Activated T-helper 17 cell treated with anti-CD3 and anti-CD28 coated beads, Interleukin-2, amount 50 U/mL, for 72 hours (primary cell): ENCODE results near the gene FBXO15. TPM values are rescaled to one million over a fixed set of nuclear protein-coding genes. Genes with fewer than 3 reads are reported as not detected.

Experiments
- ATAC-seq: fragments of 150-1000 bp; cut with Tn5 transposase; replicated peaks from 2 replicates; pipeline ENCODE4 v1.10.0; 2021; ENCODE audit warnings: mild to moderate bottlenecking, moderate library complexity
- H3K27ac Mint-ChIP-seq: one replicate; pipeline ENCODE4 v1.8.0; 2022; ENCODE audit warnings: mixed read lengths
- H3K27me3 Mint-ChIP-seq: one replicate; pipeline ENCODE4 v1.8.0; 2022; ENCODE audit warnings: mixed read lengths
- H3K36me3 Mint-ChIP-seq: one replicate; pipeline ENCODE4 v1.8.0; 2022; ENCODE audit warnings: low read depth, mild to moderate bottlenecking, mixed read lengths
- H3K4me1 Mint-ChIP-seq: one replicate; pipeline ENCODE4 v1.8.0; 2022; ENCODE audit warnings: mixed read lengths
- H3K4me3 Mint-ChIP-seq: one replicate; pipeline ENCODE4 v1.8.0; 2022; ENCODE audit warnings: mild to moderate bottlenecking, mixed read lengths
- H3K9me3 Mint-ChIP-seq: one replicate; pipeline ENCODE4 v1.8.0; 2022; ENCODE audit warnings: mixed read lengths
- total RNA-seq, 2 donors: library from RNA; stranded (reverse); gene quantifications; one replicate each; pipeline ENCODE4 v1.2.3, GENCODE V29; 2022

FBXO15 gene
- total RNA-seq, 2 donors from 2014 or later = 0.35 to 2.6 TPM

- Mint-ChIP-seq H3K4me3 (no peak overlapping the region), H3K9me3 (no peaks in the 10 kb centered on the region), H3K36me3 (no peaks in the 10 kb centered on the region), H3K27ac (no peak overlapping the region), H3K27me3 (peaks cover 22% of the 10 kb centered on the region), H3K4me1 (peaks cover 20% of the 10 kb centered on the region)
- ATAC-seq = no peak
Measured at GRCh38 chr18:74141667-74142066, 6.0 kb downstream of the FBXO15 start.

GRCh38 chr18:74140582-74140981, 7.1 kb downstream of the FBXO15 start:
- H3K4me3 Mint-ChIP-seq = no peak overlapping the region
- H3K27ac Mint-ChIP-seq = no peak overlapping the region

DNA sequence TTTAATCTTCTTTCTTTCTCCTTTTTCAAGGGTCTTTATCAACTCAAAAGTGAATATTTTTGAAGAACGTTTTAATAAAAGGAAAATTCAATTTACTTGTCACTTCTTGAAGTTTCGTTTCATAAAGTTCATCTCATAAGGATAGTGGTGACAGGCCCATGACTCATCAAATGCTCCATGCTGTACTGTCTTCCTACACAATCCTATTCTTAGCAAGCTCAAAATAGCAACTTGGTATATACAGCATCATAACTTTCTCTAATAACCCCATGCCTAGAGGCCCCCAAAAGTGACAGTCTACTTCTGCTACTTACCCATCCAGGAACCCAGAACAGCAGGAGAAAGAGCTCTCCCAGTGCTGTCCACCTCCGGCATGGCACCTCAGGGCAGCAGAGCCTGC, 7.7 kb downstream of the FBXO15 start:
- Mint-ChIP-seq H3K27ac (peak overlapping the region; percentile 92), H3K27me3 (peaks cover 22% of the 10 kb centered on the region), H3K9me3 (no peaks in the 10 kb centered on the region), H3K36me3 (no peaks in the 10 kb centered on the region), H3K4me3 (peak overlapping the region; percentile 76), H3K4me1 (peaks cover 20% of the 10 kb centered on the region)
- peak; percentile 99 for ATAC-seq

More at GRCh38 chr18:74140582-74140981, 7.1 kb downstream of the FBXO15 start:
- Mint-ChIP-seq H3K27me3 (peaks cover 22% of the 10 kb centered on the region), H3K9me3 (no peaks in the 10 kb centered on the region), H3K4me1 (peaks cover 20% of the 10 kb centered on the region), H3K36me3 (no peaks in the 10 kb centered on the region)
- peak; percentile 51 for ATAC-seq

DNA sequence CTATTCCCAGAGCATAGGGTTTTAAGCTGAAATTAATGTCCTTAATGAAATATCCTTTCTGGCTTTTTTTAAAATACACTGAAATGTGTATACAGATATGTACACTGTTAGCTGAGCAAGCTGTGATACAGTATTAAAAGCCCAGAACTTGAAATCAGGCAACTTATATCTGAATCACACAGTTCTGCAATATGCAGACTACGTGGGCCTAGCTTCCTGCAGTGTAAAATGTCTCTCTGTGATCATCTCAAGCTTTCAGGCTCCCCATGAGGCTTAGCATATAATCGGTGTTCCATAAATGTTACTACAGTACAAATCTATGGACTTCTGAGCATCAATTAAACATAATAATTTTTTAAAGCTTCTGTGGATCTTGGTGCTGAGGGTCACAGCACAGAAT, 8.2 kb downstream of the FBXO15 start:
- Mint-ChIP-seq H3K4me3 (peak overlapping the region; percentile 76), H3K4me1 (peaks cover 20% of the 10 kb centered on the region), H3K9me3 (no peaks in the 10 kb centered on the region)

DNA sequence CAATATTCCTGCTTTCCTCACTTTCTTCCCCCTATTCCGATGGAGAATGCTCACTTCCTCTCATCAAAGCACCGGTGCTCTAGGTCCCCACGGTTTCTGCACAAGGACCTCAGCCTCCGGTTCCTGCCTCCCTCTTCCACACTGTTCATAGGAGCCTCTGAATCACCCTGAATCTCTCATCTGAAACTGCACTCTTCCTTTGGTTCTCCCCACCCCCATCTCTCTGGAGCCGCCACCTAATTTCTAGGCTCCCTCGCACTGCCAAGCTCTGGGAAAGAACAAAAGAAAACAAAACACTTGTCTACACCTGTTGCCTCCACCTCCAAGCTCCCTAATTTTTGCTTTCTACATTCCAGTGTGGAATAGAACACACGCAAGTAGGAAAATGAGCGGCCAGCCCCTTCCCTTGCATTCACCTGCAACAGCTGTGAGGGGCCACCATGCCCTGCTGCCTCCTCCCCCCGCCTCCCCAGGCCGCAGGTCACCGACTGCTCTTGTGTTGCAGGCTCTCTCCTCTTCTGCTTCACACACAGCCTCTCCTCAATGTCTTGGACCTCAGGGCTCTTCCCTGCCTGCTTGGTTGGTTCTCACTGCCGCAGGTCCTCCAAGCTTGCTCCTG, 9.6 kb downstream of the FBXO15 start:
- Mint-ChIP-seq H3K9me3 (no peaks in the 10 kb centered on the region), H3K4me1 (peaks cover 20% of the 10 kb centered on the region), H3K4me3 (no peak overlapping the region), H3K27me3 (peaks cover 19% of the 10 kb centered on the region), H3K27ac (peak overlapping the region; percentile 37), H3K36me3 (no peaks in the 10 kb centered on the region)
- no peak for ATAC-seq

More for the DNA sequence above, 8.2 kb downstream of the FBXO15 start:
- ATAC-seq = peak; percentile 59
- peak overlapping the region; percentile 92 for H3K27ac Mint-ChIP-seq
- H3K27me3 Mint-ChIP-seq = peaks cover 22% of the 10 kb centered on the region
- H3K36me3 Mint-ChIP-seq = no peaks in the 10 kb centered on the region

- Mint-ChIP-seq H3K36me3 (no peaks in the 10 kb centered on the region), H3K27ac (no peak overlapping the region), H3K4me3 (no peak overlapping the region), H3K27me3 (no peaks in the 10 kb centered on the region), H3K9me3 (no peaks in the 10 kb centered on the region), H3K4me1 (no peaks in the 10 kb centered on the region)
- ATAC-seq = no peak
Measured at GRCh38 chr18:74132201-74132600, 15.4 kb downstream of the FBXO15 start.

GRCh38 chr18:74131124-74131523, 16.5 kb downstream of the FBXO15 start:
- H3K27ac Mint-ChIP-seq = no peak overlapping the region
- no peaks in the 10 kb centered on the region for H3K27me3 Mint-ChIP-seq
- H3K4me1 Mint-ChIP-seq = no peaks in the 10 kb centered on the region
- H3K9me3 Mint-ChIP-seq = no peaks in the 10 kb centered on the region
- peak; percentile 59 for ATAC-seq
- no peaks in the 10 kb centered on the region for H3K36me3 Mint-ChIP-seq
- H3K4me3 Mint-ChIP-seq = no peak overlapping the region

DNA sequence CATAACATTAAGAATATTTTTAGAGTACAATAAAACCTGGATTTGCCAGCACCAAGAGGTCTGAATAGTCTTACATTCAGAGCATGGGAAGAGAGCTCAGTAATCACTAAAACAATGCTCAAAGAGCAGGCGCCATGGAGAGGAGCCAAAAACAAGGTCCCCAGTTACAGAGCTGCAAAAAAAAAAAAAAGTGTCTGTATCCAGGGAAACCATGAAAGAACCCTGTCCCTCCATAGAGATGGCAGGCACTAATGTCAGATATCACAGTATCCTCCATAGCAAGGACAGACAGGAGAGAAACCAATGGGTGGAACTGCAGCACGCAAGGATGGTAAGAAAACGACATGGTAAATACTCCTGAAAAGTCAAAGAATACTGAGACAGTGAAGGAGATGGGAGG, 19.5 kb downstream of the FBXO15 start:
- ATAC-seq = no peak
- H3K9me3 Mint-ChIP-seq = no peaks in the 10 kb centered on the region
- peaks cover 4% of the 10 kb centered on the region for H3K27me3 Mint-ChIP-seq
- H3K36me3 Mint-ChIP-seq = no peaks in the 10 kb centered on the region
- H3K4me3 Mint-ChIP-seq = no peak overlapping the region
- no peaks in the 10 kb centered on the region for H3K4me1 Mint-ChIP-seq
- no peak overlapping the region for H3K27ac Mint-ChIP-seq

GRCh38 chr18:74126684-74127655, 20.7 kb downstream of the FBXO15 start:
- Mint-ChIP-seq H3K36me3 (no peaks in the 10 kb centered on the region), H3K27me3 (peaks cover 8% of the 10 kb centered on the region), H3K4me3 (no peak overlapping the region), H3K4me1 (no peaks in the 10 kb centered on the region), H3K27ac (no peak overlapping the region), H3K9me3 (no peaks in the 10 kb centered on the region)
- ATAC-seq = no peak

DNA sequence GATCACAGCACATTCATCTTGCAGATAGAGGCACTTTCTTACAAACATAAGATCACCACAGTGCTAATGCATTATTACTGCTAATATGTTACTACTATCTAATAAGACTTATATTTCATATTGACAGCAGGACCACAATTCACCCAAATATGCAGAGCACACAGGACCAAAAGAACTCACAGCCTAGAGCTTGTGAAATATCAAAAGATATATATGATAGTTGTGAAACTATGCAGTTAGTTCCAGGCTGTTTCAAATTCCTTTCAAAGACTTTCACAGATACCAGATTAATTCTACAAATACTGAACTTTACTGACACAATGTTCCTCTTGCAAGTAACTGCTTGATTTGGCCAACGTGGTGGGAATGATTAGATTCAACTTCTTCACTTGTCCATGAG, 23.0 kb downstream of the FBXO15 start:
- ATAC-seq = no peak
- Mint-ChIP-seq H3K4me3 (no peak overlapping the region), H3K36me3 (no peaks in the 10 kb centered on the region), H3K4me1 (no peaks in the 10 kb centered on the region), H3K27ac (no peak overlapping the region), H3K9me3 (no peaks in the 10 kb centered on the region), H3K27me3 (peaks cover 8% of the 10 kb centered on the region)

DNA sequence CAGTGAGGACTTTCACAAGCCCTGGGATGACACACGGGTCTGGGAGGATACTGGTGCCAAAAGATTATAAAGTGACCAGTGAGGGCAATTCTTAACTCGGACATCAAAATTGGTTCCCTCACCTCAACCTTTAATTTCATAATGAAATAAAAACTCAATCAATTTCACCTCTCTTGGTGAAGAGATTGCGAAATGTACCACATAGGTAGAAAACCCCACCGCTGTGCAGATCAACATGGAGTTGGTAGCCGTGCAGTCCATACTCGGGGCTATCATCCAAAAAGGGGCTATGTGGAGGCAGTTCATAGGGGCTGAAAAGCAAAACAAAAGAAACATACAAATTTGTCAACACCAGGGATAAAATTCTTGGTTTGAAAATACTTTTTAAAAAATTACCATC, 24.4 kb downstream of the FBXO15 start:
- Mint-ChIP-seq H3K4me1 (no peaks in the 10 kb centered on the region), H3K27ac (no peak overlapping the region), H3K9me3 (no peaks in the 10 kb centered on the region), H3K36me3 (no peaks in the 10 kb centered on the region), H3K27me3 (peaks cover 8% of the 10 kb centered on the region), H3K4me3 (no peak overlapping the region)
- ATAC-seq = no peak

GRCh38 chr18:74116633-74117554, 30.7 kb downstream of the FBXO15 start:
- H3K27ac Mint-ChIP-seq = no peak overlapping the region
- ATAC-seq = no peak
- no peaks in the 10 kb centered on the region for H3K27me3 Mint-ChIP-seq

GRCh38 chr18:74115046-74115445, 32.6 kb downstream of the FBXO15 start:
- no peak for ATAC-seq
- Mint-ChIP-seq H3K36me3 (no peaks in the 10 kb centered on the region), H3K4me1 (no peaks in the 10 kb centered on the region), H3K4me3 (no peak overlapping the region), H3K27ac (no peak overlapping the region), H3K27me3 (no peaks in the 10 kb centered on the region), H3K9me3 (no peaks in the 10 kb centered on the region)

More at GRCh38 chr18:74116633-74117554, 30.7 kb downstream of the FBXO15 start:
- no peaks in the 10 kb centered on the region for H3K9me3 Mint-ChIP-seq
- no peaks in the 10 kb centered on the region for H3K4me1 Mint-ChIP-seq
- H3K36me3 Mint-ChIP-seq = no peaks in the 10 kb centered on the region
- H3K4me3 Mint-ChIP-seq = no peak overlapping the region

GRCh38 chr18:74114116-74114515, 33.5 kb downstream of the FBXO15 start:
- H3K36me3 Mint-ChIP-seq = no peaks in the 10 kb centered on the region
- H3K9me3 Mint-ChIP-seq = no peaks in the 10 kb centered on the region
- H3K27ac Mint-ChIP-seq = peak overlapping the region; percentile 33
- H3K4me1 Mint-ChIP-seq = no peaks in the 10 kb centered on the region
- no peaks in the 10 kb centered on the region for H3K27me3 Mint-ChIP-seq
- ATAC-seq = no peak
- no peak overlapping the region for H3K4me3 Mint-ChIP-seq
